HepG2 (cell line): ENCODE results near the gene TXNL4B. TPM values are rescaled to one million over a fixed set of nuclear protein-coding genes. Genes with fewer than 3 reads are reported as not detected.

Experiments
- ASH2L ChIP-seq: fragments of 300-600, 200-600 bp; sonication (generic); IDR thresholded peaks from 2 replicates; pipeline ENCODE4 v1.7.0; 2017; ENCODE audit warnings: low read depth, mild to moderate bottlenecking, moderate library complexity, mixed read lengths, low read length; ENCODE audit not compliant: insufficient read length
- DRAP1 ChIP-seq: IDR thresholded peaks from 2 replicates; pipeline ENCODE4 v1.6.1; 2016; ENCODE audit warnings: missing genetic modification reagents, missing compliant biosample characterization
- FOXC1 ChIP-seq: sonication (generic); formaldehyde crosslinking; IDR thresholded peaks from 2 replicates; pipeline ENCODE4 v1.8.0; 2022; ENCODE audit warnings: mild to moderate bottlenecking, missing genetic modification reagents, borderline replicate concordance
- FOXP1 ChIP-seq, 2 experiments: fragments of 450-650 bp in 1 of 2; IDR thresholded peaks; 2 replicates each; pipeline ENCODE4 v1.6.1; 2017 to 2018; ENCODE audit warnings: antibody characterized with exemption in 1 of 2
- HES4 ChIP-seq: sonication (generic); formaldehyde crosslinking; IDR thresholded peaks from 2 replicates; pipeline ENCODE4 v1.9.0; 2021; ENCODE audit warnings: mild to moderate bottlenecking, missing genetic modification reagents, borderline replicate concordance
- ISL2 ChIP-seq: sonication (generic); formaldehyde crosslinking; IDR thresholded peaks from 2 replicates; pipeline ENCODE4 v1.5.0; 2020; ENCODE audit warnings: missing genetic modification reagents
- KAT8 ChIP-seq: IDR thresholded peaks from 2 replicates; pipeline ENCODE4 v1.6.1; 2016; ENCODE audit warnings: missing genetic modification reagents, missing compliant biosample characterization
- MAF1 ChIP-seq: sonication (generic); formaldehyde crosslinking; IDR thresholded peaks from 2 replicates; pipeline ENCODE4 v1.5.0; 2020; ENCODE audit warnings: missing genetic modification reagents, borderline replicate concordance
- NFYC ChIP-seq: IDR thresholded peaks from 2 replicates; pipeline ENCODE4 v1.6.1; 2016; ENCODE audit warnings: missing genetic modification reagents, missing compliant biosample characterization
- PITX1 ChIP-seq: sonication (generic); formaldehyde crosslinking; IDR thresholded peaks from 2 replicates; pipeline ENCODE4 v1.5.1; 2020; ENCODE audit warnings: mild to moderate bottlenecking, missing genetic modification reagents
- POLR2G ChIP-seq: fragments of 200-400 bp; formaldehyde crosslinking; IDR thresholded peaks from 2 replicates; pipeline ENCODE4 v1.6.1; 2018; ENCODE audit warnings: mild to moderate bottlenecking, low read depth, low read length, moderate library complexity
- RCOR2 ChIP-seq: IDR thresholded peaks from 2 replicates; pipeline ENCODE4 v1.6.1; 2016; ENCODE audit warnings: missing biosample characterization, missing genetic modification reagents
- REL ChIP-seq: sonication (generic); formaldehyde crosslinking; conservative IDR thresholded peaks from 2 replicates; pipeline ENCODE4 v1.8.0; 2022; ENCODE audit warnings: mild to moderate bottlenecking, missing genetic modification reagents, moderate library complexity
- SUZ12 ChIP-seq: fragments of 150-350 bp; IDR thresholded peaks from 2 replicates; pipeline ENCODE4 v1.6.1; 2014; ENCODE audit warnings: low read depth, low read length
- U2AF2 ChIP-seq: fragments of 200-400 bp; formaldehyde crosslinking; IDR thresholded peaks from 2 replicates; pipeline ENCODE4 v1.6.1; 2017; ENCODE audit warnings: low read depth, mild to moderate bottlenecking, low read length
- ZC3H4 ChIP-seq: sonication (generic); formaldehyde crosslinking; IDR thresholded peaks from 2 replicates; pipeline ENCODE4 v1.4.0; 2020; ENCODE audit warnings: missing genetic modification reagents, borderline replicate concordance
- ZEB1 ChIP-seq: IDR thresholded peaks from 2 replicates; pipeline ENCODE4 v1.6.1; 2012; ENCODE audit warnings: mild to moderate bottlenecking, low read depth, inconsistent platforms; ENCODE audit not compliant: insufficient replicate concordance
- ZMYM2 ChIP-seq: sonication (generic); formaldehyde crosslinking; IDR thresholded peaks from 2 replicates; pipeline ENCODE4 v1.8.0; 2022; ENCODE audit warnings: mild to moderate bottlenecking, missing genetic modification reagents
- ZNF101 ChIP-seq: sonication (generic); formaldehyde crosslinking; IDR thresholded peaks from 2 replicates; pipeline ENCODE4 v1.4.0; 2020; ENCODE audit warnings: mild to moderate bottlenecking, low read depth, missing genetic modification reagents, borderline replicate concordance
- ZNF564 ChIP-seq: sonication (generic); formaldehyde crosslinking; IDR thresholded peaks from 2 replicates; pipeline ENCODE4 v1.8.1; 2023; ENCODE audit warnings: mild to moderate bottlenecking, missing genetic modification reagents
- ZNF574 ChIP-seq: sonication (generic); formaldehyde crosslinking; IDR thresholded peaks from 2 replicates; pipeline ENCODE4 v1.4.0; 2020; ENCODE audit warnings: missing genetic modification reagents
- ZNF678 ChIP-seq: sonication (generic); formaldehyde crosslinking; IDR thresholded peaks from 2 replicates; pipeline ENCODE4 v1.4.0; 2020; ENCODE audit warnings: mild to moderate bottlenecking, missing genetic modification reagents
- ZNF713 ChIP-seq: sonication (generic); formaldehyde crosslinking; IDR thresholded peaks from 2 replicates; pipeline ENCODE4 v1.4.0; 2020; ENCODE audit warnings: mild to moderate bottlenecking, missing genetic modification reagents
- ZNF720 ChIP-seq: sonication (generic); formaldehyde crosslinking; IDR thresholded peaks from 2 replicates; pipeline ENCODE4 v1.4.0; 2020; ENCODE audit warnings: missing genetic modification reagents
- ZNF75D ChIP-seq: sonication (generic); formaldehyde crosslinking; IDR thresholded peaks from 2 replicates; pipeline ENCODE4 v1.8.1; 2023; ENCODE audit warnings: missing genetic modification reagents, mild to moderate bottlenecking, borderline replicate concordance
- ZNF816 ChIP-seq: sonication (generic); formaldehyde crosslinking; IDR thresholded peaks from 2 replicates; pipeline ENCODE4 v1.8.0; 2022; ENCODE audit warnings: missing genetic modification reagents, mild to moderate bottlenecking, borderline replicate concordance
- polyA plus RNA-seq, 8 experiments: library from polyadenylated mRNA; depleted of rRNA in 3 of 8; stranded (reverse) in 7 of 8; unstranded in 1 of 8; fragments of >200 nt; fragmentation: Illumina TruSeq in 4 of 8; extraction: Trizol in 4 of 8; gene quantifications; 2 replicates each; pipeline versions ENCODE4 v1.2.1 to v1.2.3, GENCODE V29; 2011 to 2016; ENCODE audit warnings: low read depth in 4 of 8, missing spikeins in 1 of 8, mixed read lengths in 1 of 8; ENCODE audit not compliant: insufficient read depth in 1 of 8
- total RNA-seq, 5 experiments: library from RNA; depleted of rRNA; stranded (reverse); fragments of >200 nt; fragmentation: Illumina TruSeq; extraction: Trizol; gene quantifications; 2 replicates each; pipeline ENCODE4 v1.2.3, GENCODE V29; 2016; ENCODE audit warnings: low read depth in 1 of 5
- TF ChIP-seq, protein P1 (sequence below): sonication (generic); formaldehyde crosslinking; conservative IDR thresholded peaks from 2 replicates; pipeline ENCODE4 v1.8.0; 2022; ENCODE audit warnings: low read depth, missing genetic modification reagents
- TF ChIP-seq, protein P2 (sequence below): sonication (generic); formaldehyde crosslinking; IDR thresholded peaks from 2 replicates; pipeline ENCODE4 v1.8.1; 2023; ENCODE audit warnings: mild to moderate bottlenecking, missing genetic modification reagents, borderline replicate concordance

The TXNL4B gene
- total and polyA plus RNA-seq, 2 of the 13 experiments (the other 11 are each of a cell fraction or from before 2014, with no cell fraction given), result 17.4 to 18.3 TPM

- no peak for TF ChIP-seq ZNF574 (CRISPR knock-in tag)
- no peak for TF ChIP-seq ISL2
- 0 out of 2 replicates have a peak, but pooled peaks have one; percentile 10 for TF ChIP-seq NFYC (CRISPR knock-in tag)
- 0 out of 2 replicates have a peak, but pooled peaks have one; percentile 61 for TF ChIP-seq FOXC1
- TF ChIP-seq, protein P1, sequence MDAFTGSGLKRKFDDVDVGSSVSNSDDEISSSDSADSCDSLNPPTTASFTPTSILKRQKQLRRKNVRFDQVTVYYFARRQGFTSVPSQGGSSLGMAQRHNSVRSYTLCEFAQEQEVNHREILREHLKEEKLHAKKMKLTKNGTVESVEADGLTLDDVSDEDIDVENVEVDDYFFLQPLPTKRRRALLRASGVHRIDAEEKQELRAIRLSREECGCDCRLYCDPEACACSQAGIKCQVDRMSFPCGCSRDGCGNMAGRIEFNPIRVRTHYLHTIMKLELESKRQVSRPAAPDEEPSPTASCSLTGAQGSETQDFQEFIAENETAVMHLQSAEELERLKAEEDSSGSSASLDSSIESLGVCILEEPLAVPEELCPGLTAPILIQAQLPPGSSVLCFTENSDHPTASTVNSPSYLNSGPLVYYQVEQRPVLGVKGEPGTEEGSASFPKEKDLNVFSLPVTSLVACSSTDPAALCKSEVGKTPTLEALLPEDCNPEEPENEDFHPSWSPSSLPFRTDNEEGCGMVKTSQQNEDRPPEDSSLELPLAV (CRISPR knock-in tag), result no peak
- TF ChIP-seq ASH2L, result no peak
- no peak for TF ChIP-seq DRAP1 (CRISPR knock-in tag)
- TF ChIP-seq ZEB1, result no peak
- no peak for TF ChIP-seq RCOR2
- no peak for TF ChIP-seq ZNF713 (CRISPR knock-in tag)
- TF ChIP-seq, protein P2, sequence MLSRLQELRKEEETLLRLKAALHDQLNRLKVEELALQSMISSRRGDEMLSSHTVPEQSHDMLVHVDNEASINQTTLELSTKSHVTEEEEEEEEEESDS (CRISPR knock-in tag), result peak; percentile 67; the same call in 1 of the 2 replicates
- TF ChIP-seq ZC3H4 (CRISPR knock-in tag), result peak; percentile 59; the same call in 1 of the 2 replicates
- no peak for TF ChIP-seq SUZ12
- 0 out of 2 replicates have a peak, but pooled peaks have one; percentile 36 for TF ChIP-seq ZMYM2 (CRISPR knock-in tag)
- TF ChIP-seq ZNF75D, result 0 out of 2 replicates have a peak, but pooled peaks have one; percentile 31
- TF ChIP-seq PITX1, result no peak
- TF ChIP-seq U2AF2, result no peak
- no peak for TF ChIP-seq ZNF564 (CRISPR knock-in tag)
- TF ChIP-seq MAF1 (CRISPR knock-in tag), result no peak
- TF ChIP-seq POLR2G, result no peak
- TF ChIP-seq ZNF101, result no peak
- no peak for TF ChIP-seq FOXP1 (IDR thresholded peaks at IDR 0.05)
- no peak for TF ChIP-seq FOXP1 (CRISPR knock-in tag; IDR thresholded peaks at IDR 0.05)
- TF ChIP-seq ZNF816, result no peak
- no peak for TF ChIP-seq REL
- TF ChIP-seq HES4 (CRISPR knock-in tag), result no peak
- no peak for TF ChIP-seq KAT8 (CRISPR knock-in tag)
- no peak for TF ChIP-seq ZNF678
- no peak for TF ChIP-seq ZNF720 (CRISPR knock-in tag)
Observed at GRCh38 chr16:72064361-72064894, 29.0 kb downstream of the TXNL4B start (continued).
